SK-N-MC (cell line): Measurements from ENCODE around the gene SLC47A2.
"Not testable (repeated sequence)": the region's sequence is repeated elsewhere in the genome, so short reads cannot be mapped to it uniquely, and the experiment has no call there.

ENCODE experiments used
- EZH2 ChIP-seq: fragments of 200-600 bp; sonication (generic); IDR thresholded peaks from one replicate; pipeline ENCODE4 v1.6.1; 2017; ENCODE audit warnings: antibody characterized with exemption
- FOXP2 ChIP-seq: optimal IDR thresholded peaks from 2 replicates; pipeline ENCODE3; 2011; ENCODE audit warnings: mild to moderate bottlenecking, moderate library complexity; ENCODE audit not compliant: insufficient read depth; ENCODE audit errors: extremely low read length, control extremely low read depth
- POLR2AphosphoS5 ChIP-seq: IDR thresholded peaks from 2 replicates; pipeline ENCODE4 v1.6.1; 2012; ENCODE audit warnings: mild to moderate bottlenecking, low read depth, low read length, borderline replicate concordance

- TF ChIP-seq EZH2, POLR2AphosphoS5, FOXP2: not testable (repeated sequence)
Measured at GRCh38 chr17:19763991-19764390, 47.6 kb upstream of the SLC47A2 start.
